Hepatocyte (in vitro differentiated cells): Measurements from ENCODE around the gene GNPDA1. TPM values are rescaled to one million over a fixed set of nuclear protein-coding genes. Genes with fewer than 3 reads are reported as not detected.

Experiments
- DNase-seq: peaks from one replicate; pipeline ENCODE4 v3.0.0-alpha.2; 2016; ENCODE audit warnings: low spot score
- H2AFZ ChIP-seq: fragments of 200-600 bp; sonication (generic); 2 replicates; pipeline ENCODE4 v1.6.0; 2016; ENCODE audit warnings: antibody characterized with exemption, mild to moderate bottlenecking
- H3K27ac ChIP-seq: fragments of 200-600 bp; sonication (generic); 2 replicates; pipeline ENCODE4 v1.5.1; 2016; ENCODE audit warnings: mild to moderate bottlenecking
- H3K27me3 ChIP-seq: fragments of 200-600 bp; sonication (generic); 2 replicates; pipeline ENCODE4 v1.6.1; 2016
- H3K36me3 ChIP-seq: fragments of 200-600 bp; sonication (generic); replicated peaks from 2 replicates; pipeline ENCODE4 v1.5.1; 2016; ENCODE audit warnings: low read depth; ENCODE audit not compliant: insufficient read depth
- H3K4me1 ChIP-seq: fragments of 200-600 bp; sonication (generic); 2 replicates; pipeline ENCODE4 v1.5.1; 2016; ENCODE audit warnings: mild to moderate bottlenecking, moderate library complexity; ENCODE audit not compliant: insufficient read depth
- H3K4me2 ChIP-seq: fragments of 200-600 bp; sonication (generic); 2 replicates; pipeline ENCODE4 v1.6.0; 2016
- H3K4me3 ChIP-seq: fragments of 200-600 bp; sonication (generic); 2 replicates; pipeline ENCODE4 v1.5.1; 2016; ENCODE audit warnings: mild to moderate bottlenecking
- H3K79me2 ChIP-seq: fragments of 200-600 bp; sonication (generic); 2 replicates; pipeline ENCODE4 v1.6.0; 2017; ENCODE audit warnings: mild to moderate bottlenecking
- H3K9me2 ChIP-seq: fragments of 200-600 bp; sonication (generic); replicated peaks from 2 replicates; pipeline ENCODE4 v1.6.0; 2017; ENCODE audit warnings: mild to moderate bottlenecking; ENCODE audit not compliant: insufficient read depth
- H3K9me3 ChIP-seq: fragments of 200-600 bp; sonication (generic); 2 replicates; pipeline ENCODE4 v1.5.1; 2016; ENCODE audit warnings: low read depth, mild to moderate bottlenecking
- H4K20me1 ChIP-seq: fragments of 200-600 bp; sonication (generic); 2 replicates; pipeline ENCODE4 v1.6.0; 2016; ENCODE audit warnings: mild to moderate bottlenecking; ENCODE audit not compliant: insufficient read depth, poor library complexity, severe bottlenecking
- CTCF ChIP-seq: fragments of 200-600 bp; sonication (generic); IDR thresholded peaks from 2 replicates; pipeline ENCODE4 v1.5.1; 2016; ENCODE audit warnings: antibody characterized with exemption, mild to moderate bottlenecking; ENCODE audit not compliant: poor library complexity
- EZH2 ChIP-seq: fragments of 200-600 bp; sonication (generic); IDR thresholded peaks from 2 replicates; pipeline ENCODE4 v1.6.1; 2016; ENCODE audit warnings: antibody characterized with exemption, mild to moderate bottlenecking, borderline replicate concordance
- EZH2phosphoT487 ChIP-seq: fragments of 200-600 bp; sonication (generic); IDR thresholded peaks from one replicate; pipeline ENCODE4 v1.6.1; 2018; ENCODE audit warnings: antibody characterized with exemption, mild to moderate bottlenecking, low read depth, moderate library complexity; ENCODE audit not compliant: unreplicated experiment, severe bottlenecking
- WGBS: methylation state at CpG from one replicate; pipeline ENCODE4 v1.1.6; 2016; ENCODE audit warnings: low lambda C conversion rate; ENCODE audit errors: missing lambda C conversion rate; 5-methylcytosine and 5-hydroxymethylcytosine counted together
- polyA plus RNA-seq: library from polyadenylated mRNA; unstranded; fragments of >200 nt; fragmentation: Nextera tagmentation; extraction: Ambion mirVana; gene quantifications from 2 replicates; pipeline ENCODE4 v1.2.1, GENCODE V29; 2016
- total RNA-seq: library from RNA; depleted of rRNA; stranded (reverse); fragments of >200 nt; gene quantifications from 2 replicates; pipeline ENCODE4 v1.2.3, GENCODE V29; 2014

GNPDA1 gene
- total and polyA plus RNA-seq, 2 experiments from 2014 or later: 97.3 to 106 TPM

DNA sequence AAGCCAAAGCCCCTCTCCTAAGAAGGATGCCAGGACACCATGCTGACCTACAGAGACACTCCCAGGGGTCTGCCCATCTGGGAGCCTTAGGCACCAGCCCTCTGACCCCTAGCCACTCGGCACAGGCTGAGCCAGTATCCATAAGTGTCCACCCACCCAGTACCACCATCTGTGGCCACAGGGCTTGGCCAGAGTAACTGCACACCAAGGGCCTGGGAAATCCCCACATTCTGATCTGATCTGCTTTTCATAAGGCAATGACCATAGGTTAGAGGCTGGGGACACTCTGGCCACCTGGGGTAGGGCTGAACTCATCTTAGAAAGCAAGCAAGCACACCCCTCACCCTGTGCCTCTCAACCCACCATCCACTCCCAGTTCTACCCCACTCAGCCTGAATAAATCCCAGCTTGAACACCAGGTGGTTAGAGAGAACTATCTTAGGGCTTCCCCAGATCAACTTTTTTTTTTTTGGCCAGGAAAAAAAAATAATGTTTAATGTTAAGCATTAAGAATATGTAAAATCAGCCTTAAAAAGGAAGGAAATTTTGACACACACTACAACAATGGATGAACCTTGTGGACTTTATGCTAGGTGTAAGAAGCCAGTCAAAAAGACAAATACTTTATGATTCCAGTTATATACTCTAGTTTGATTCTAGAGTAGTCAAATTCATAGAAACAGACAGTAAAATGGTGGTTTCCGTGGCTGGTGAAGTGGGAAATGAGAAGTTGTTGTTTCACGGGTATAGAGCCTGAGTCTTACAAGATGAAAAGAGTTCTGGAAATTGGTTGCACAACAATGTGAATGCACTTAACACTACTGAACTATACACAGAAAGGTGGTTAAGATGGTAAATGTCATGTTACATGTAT, 6.2 kb downstream of the GNPDA1 start:
- TF ChIP-seq CTCF (no peak), EZH2phosphoT487 (no peak), EZH2 (no peak)
- Histone ChIP-seq H3K4me2 (no peak overlapping the region), H3K9me3 (no peaks in the 10 kb centered on the region), H2AFZ (no peak overlapping the region), H3K79me2 (no peaks in the 10 kb centered on the region), H3K4me1 (peaks cover 10% of the 10 kb centered on the region), H3K27me3 (no peaks in the 10 kb centered on the region), H3K36me3 (no peaks in the 10 kb centered on the region), H3K27ac (no peak overlapping the region), H3K9me2 (no peaks in the 10 kb centered on the region), H3K4me3 (no peak overlapping the region), H4K20me1 (no peaks in the 10 kb centered on the region)
- no peak for DNase-seq
- WGBS: 92% methylated on average over 3 of the region's 3 CpGs

DNA sequence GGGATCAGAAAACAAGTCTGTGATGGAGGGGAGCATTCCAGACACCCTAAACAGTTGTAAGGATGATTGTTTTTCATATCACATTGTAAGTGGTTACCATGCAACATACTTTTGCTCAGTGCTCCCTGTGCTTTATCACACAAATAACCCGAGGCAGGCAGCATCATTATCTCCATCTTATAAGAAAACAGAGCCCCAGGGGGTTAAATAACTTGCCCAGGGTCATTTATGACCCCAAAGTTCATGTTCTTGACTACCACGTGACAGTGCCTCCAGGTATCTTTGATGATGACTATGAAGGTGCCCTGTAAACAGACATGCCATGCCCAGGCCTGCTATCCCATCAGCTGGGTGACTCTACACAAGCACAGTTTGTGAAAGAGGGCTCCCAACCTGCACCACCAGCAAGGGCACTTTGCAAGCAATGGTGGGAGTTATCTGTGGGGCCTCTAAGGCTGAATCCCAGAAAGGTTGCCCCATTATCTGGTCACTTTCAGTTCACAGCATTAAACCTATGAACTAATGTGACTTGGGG, 9.5 kb downstream of the GNPDA1 start:
- no peak overlapping the region for H3K4me3 ChIP-seq
- WGBS: 53% methylated on average over 2 of the region's 2 CpGs
- H3K4me1 ChIP-seq: peaks cover 10% of the 10 kb centered on the region
- H3K9me3 ChIP-seq: no peaks in the 10 kb centered on the region
- TF ChIP-seq EZH2 (no peak), EZH2phosphoT487 (no peak), CTCF (no peak)
- no peak overlapping the region for H2AFZ ChIP-seq
- no peaks in the 10 kb centered on the region for H3K27me3 ChIP-seq
- no peaks in the 10 kb centered on the region for H3K36me3 ChIP-seq
- no peaks in the 10 kb centered on the region for H4K20me1 ChIP-seq
- peak overlapping the region; percentile 60 for H3K27ac ChIP-seq
- no peaks in the 10 kb centered on the region for H3K79me2 ChIP-seq
- H3K9me2 ChIP-seq: no peaks in the 10 kb centered on the region
- DNase-seq: no peak
- H3K4me2 ChIP-seq: peak overlapping the region; percentile 16

- DNase-seq: no peak
Observed at GRCh38 chr5:142000704-142001484, 11.9 kb downstream of the GNPDA1 start.

More at GRCh38 chr5:142000704-142001484, 11.9 kb downstream of the GNPDA1 start:
- Histone ChIP-seq H3K79me2 (no peaks in the 10 kb centered on the region), H3K4me2 (no peak overlapping the region), H3K4me1 (peaks cover 10% of the 10 kb centered on the region), H3K36me3 (no peaks in the 10 kb centered on the region), H3K9me2 (no peaks in the 10 kb centered on the region), H4K20me1 (no peaks in the 10 kb centered on the region), H2AFZ (no peak overlapping the region), H3K27ac (no peak overlapping the region), H3K9me3 (no peaks in the 10 kb centered on the region), H3K4me3 (no peak overlapping the region), H3K27me3 (no peaks in the 10 kb centered on the region)
- TF ChIP-seq CTCF (peak; percentile 32), EZH2phosphoT487 (no peak)
- WGBS: 84% methylated on average over 6 of the region's 6 CpGs
